ENCODE measurements around the gene KIRREL3. TPM values are rescaled to one million over a fixed set of nuclear protein-coding genes. Genes with fewer than 3 reads are reported as not detected.

KIRREL3 gene
- total RNA-seq, 4 donors from 2014 or later, result 0.19 TPM; not detected in 3

DNA sequence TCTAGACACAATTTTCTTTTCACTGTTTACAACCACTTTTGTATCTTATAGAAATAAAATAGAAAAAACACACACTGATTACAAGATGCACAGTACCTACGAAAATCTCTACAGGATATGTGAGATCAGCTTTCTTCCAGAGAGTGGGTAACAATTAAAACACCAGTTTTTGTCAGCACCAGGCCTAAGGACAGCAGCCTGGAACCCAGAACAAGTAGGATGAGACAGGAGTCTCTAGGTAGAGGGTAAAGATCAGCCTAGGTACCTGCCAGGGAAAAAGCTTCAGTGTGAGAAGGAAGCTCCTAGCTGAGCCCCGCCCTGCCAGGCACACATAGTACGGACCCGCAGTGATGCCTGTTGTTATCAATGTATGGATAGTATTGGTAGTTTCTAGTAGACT, 61.9 kb downstream of the KIRREL3 start:
- TF ChIP-seq, protein P1, sequence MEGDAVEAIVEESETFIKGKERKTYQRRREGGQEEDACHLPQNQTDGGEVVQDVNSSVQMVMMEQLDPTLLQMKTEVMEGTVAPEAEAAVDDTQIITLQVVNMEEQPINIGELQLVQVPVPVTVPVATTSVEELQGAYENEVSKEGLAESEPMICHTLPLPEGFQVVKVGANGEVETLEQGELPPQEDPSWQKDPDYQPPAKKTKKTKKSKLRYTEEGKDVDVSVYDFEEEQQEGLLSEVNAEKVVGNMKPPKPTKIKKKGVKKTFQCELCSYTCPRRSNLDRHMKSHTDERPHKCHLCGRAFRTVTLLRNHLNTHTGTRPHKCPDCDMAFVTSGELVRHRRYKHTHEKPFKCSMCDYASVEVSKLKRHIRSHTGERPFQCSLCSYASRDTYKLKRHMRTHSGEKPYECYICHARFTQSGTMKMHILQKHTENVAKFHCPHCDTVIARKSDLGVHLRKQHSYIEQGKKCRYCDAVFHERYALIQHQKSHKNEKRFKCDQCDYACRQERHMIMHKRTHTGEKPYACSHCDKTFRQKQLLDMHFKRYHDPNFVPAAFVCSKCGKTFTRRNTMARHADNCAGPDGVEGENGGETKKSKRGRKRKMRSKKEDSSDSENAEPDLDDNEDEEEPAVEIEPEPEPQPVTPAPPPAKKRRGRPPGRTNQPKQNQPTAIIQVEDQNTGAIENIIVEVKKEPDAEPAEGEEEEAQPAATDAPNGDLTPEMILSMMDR (IDR thresholded peaks at IDR 0.05), result no peak
- no peak for TF ChIP-seq POLR2A (IDR thresholded peaks at IDR 0.05)
- H3K27me3 ChIP-seq, result no peaks in the 10 kb centered on the region
- 79 to 87% methylated on average over 4 of the region's 4 CpGs for WGBS, 2 donors
- no peaks in the 10 kb centered on the region for H3K36me3 ChIP-seq
- no peaks in the 10 kb centered on the region for H3K9me3 ChIP-seq
- intact Hi-C loops (cut with DNase I), result no loop called here
- no peak for DNase-seq
- H3K4me3 ChIP-seq, result no peak overlapping the region
- no peaks in the 10 kb centered on the region for H3K4me1 ChIP-seq
- no peak overlapping the region for H3K27ac ChIP-seq

GRCh38 chr11:126930091-126930841, 70.3 kb downstream of the KIRREL3 start:
- H3K4me1 ChIP-seq, result no peaks in the 10 kb centered on the region
- no peaks in the 10 kb centered on the region for H3K27me3 ChIP-seq
- WGBS, 2 donors, result 49 to 58% methylated on average over 4 of the region's 4 CpGs
- TF ChIP-seq POLR2A (IDR thresholded peaks at IDR 0.05), result no peak
- TF ChIP-seq, protein P1 (IDR thresholded peaks at IDR 0.05), result no peak
- no peak overlapping the region for H3K27ac ChIP-seq
- DNase-seq, result no peak
- H3K9me3 ChIP-seq, result no peaks in the 10 kb centered on the region
- H3K4me3 ChIP-seq, result no peak overlapping the region
- H3K36me3 ChIP-seq, result no peaks in the 10 kb centered on the region
- intact Hi-C loops (cut with DNase I), result no loop called here

GRCh38 chr11:126929179-126930061, 71.2 kb downstream of the KIRREL3 start:
- intact Hi-C loops (cut with DNase I), result no loop called here
- Histone ChIP-seq H3K36me3 (no peaks in the 10 kb centered on the region), H3K27ac (no peak overlapping the region), H3K4me1 (no peaks in the 10 kb centered on the region), H3K4me3 (no peak overlapping the region), H3K9me3 (no peaks in the 10 kb centered on the region), H3K27me3 (no peaks in the 10 kb centered on the region)
- DNase-seq, result no peak
- 50 to 55% methylated on average over 8 to 10 of the region's 10 CpGs for WGBS, 2 donors
- TF ChIP-seq, protein P1 (IDR thresholded peaks at IDR 0.05), result no peak
- no peak for TF ChIP-seq POLR2A (IDR thresholded peaks at IDR 0.05)

- Histone ChIP-seq H3K9me3 (no peaks in the 10 kb centered on the region), H3K27ac (no peak overlapping the region), H3K27me3 (no peaks in the 10 kb centered on the region), H3K36me3 (no peaks in the 10 kb centered on the region), H3K4me3 (no peak overlapping the region), H3K4me1 (no peaks in the 10 kb centered on the region)
- no peak for DNase-seq
- intact Hi-C loops (cut with DNase I), result no loop called here
- 26 to 50% methylated on average over 2 of the region's 2 CpGs for WGBS, 2 donors
- no peak for TF ChIP-seq POLR2A (IDR thresholded peaks at IDR 0.05)
- TF ChIP-seq, protein P1 (IDR thresholded peaks at IDR 0.05), result no peak
Observed at GRCh38 chr11:126927623-126928022, 72.9 kb downstream of the KIRREL3 start.

- Histone ChIP-seq H3K27ac (no peak overlapping the region), H3K4me3 (no peak overlapping the region), H3K36me3 (no peaks in the 10 kb centered on the region), H3K9me3 (no peaks in the 10 kb centered on the region), H3K4me1 (no peaks in the 10 kb centered on the region), H3K27me3 (no peaks in the 10 kb centered on the region)
- intact Hi-C loops (cut with DNase I), result no loop called here
- no peak for DNase-seq
- 55 to 65% methylated on average over 3 to 7 of the region's 9 CpGs for WGBS, 2 donors
- TF ChIP-seq, protein P1 (IDR thresholded peaks at IDR 0.05), result no peak
- no peak for TF ChIP-seq POLR2A (IDR thresholded peaks at IDR 0.05)
Observed at GRCh38 chr11:126926376-126926791, 74.2 kb downstream of the KIRREL3 start.

All from esophagus squamous epithelium (tissue), 5 donors.